ENCODE results near the gene ATF7. TPM values are rescaled to one million over a fixed set of nuclear protein-coding genes. Genes with fewer than 3 reads are reported as not detected.

Gene ATF7
- total and polyA plus RNA-seq, 2 donors (not counting 1 experiment from before 2014, with no cell fraction given): 15.7 to 42.2 TPM

GRCh38 chr12:53564278-53564677 is 61.9 kb downstream of the ATF7 start:
- H3K27ac Mint-ChIP-seq: no peak overlapping the region
- Histone ChIP-seq H4K20me1 (ENCODE audit: control insufficient read depth, insufficient read depth, low read length, poor library complexity, severe bottlenecking) (peaks cover 10% of the 10 kb centered on the region), H3K36me3 (replicated peaks in 1 of 2; ENCODE audit: control extremely low read depth in 1 of 2, control insufficient read depth in 1 of 2, extremely low read depth in 1 of 2, insufficient read depth in 2 of 2, low read length in 1 of 2) (no peaks in the 10 kb centered on the region), H3K9ac (ENCODE audit: low read length) (no peak overlapping the region), H3K27ac (ENCODE audit: low read length in 2 of 2) (no peak overlapping the region), H3K9me3 (ENCODE audit: control extremely low read depth in 1 of 3, control insufficient read depth in 2 of 3, insufficient read depth in 1 of 3, low read length in 2 of 3) (no peaks in the 10 kb centered on the region), H3K4me3 (ENCODE audit: control extremely low read depth in 1 of 5, extremely low read depth in 1 of 5, insufficient read depth in 1 of 5, low read depth in 2 of 5, low read length in 4 of 5) (no peak overlapping the region), H3K4me2 (replicated peaks; ENCODE audit: low read depth, low read length, poor library complexity, severe bottlenecking) (no peak overlapping the region), H3K79me2 (ENCODE audit: control insufficient read depth, insufficient read depth, low read length) (no peaks in the 10 kb centered on the region), H2AFZ (ENCODE audit: insufficient read depth, low read depth, low read length, poor library complexity, severe bottlenecking) (no peak overlapping the region), H3K27me3 (replicated peaks in 1 of 4; ENCODE audit: control extremely low read depth in 1 of 4, control insufficient read depth in 3 of 4, insufficient read depth in 4 of 4, low read length in 3 of 4) (no peaks in the 10 kb centered on the region), H3K4me1 (ENCODE audit: control insufficient read depth in 2 of 2, insufficient read depth in 2 of 2, low read length in 2 of 2) (peaks cover 0 to 9% of the 10 kb centered on the region in 2 donors)
- H3K4me3 Mint-ChIP-seq: no peak overlapping the region
- ChIA-PET POLR2A (no interaction called here), CTCF (interaction anchor here (1.0 kb wide), 1 partner anchor 112 kb away, joined by 4 read pairs; the partner anchor contains the start of gene ATP5MC2)
- TF ChIP-seq EZH2 (IDR thresholded peaks at IDR 0.05; ENCODE audit: borderline replicate concordance, insufficient read depth, low read depth, low read length, poor library complexity, severe bottlenecking) (no peak), CTCF (IDR thresholded peaks at IDR 0.05) (no peak)
- ATAC-seq (ENCODE audit: low read depth) (no peak), DNase-seq (no peak)
- no peaks in the 10 kb centered on the region for H3K9me3 Mint-ChIP-seq (ENCODE audit: insufficient read depth)
- intact Hi-C loops (cut with micrococcal nuclease): no loop called here
- peaks cover 11% of the 10 kb centered on the region for H3K4me1 Mint-ChIP-seq
- 44% methylated on average over 1 of the region's 2 CpGs for WGBS (ENCODE audit: insufficient coverage)
- no peaks in the 10 kb centered on the region for H3K27me3 Mint-ChIP-seq

GRCh38 chr12:53563452-53564028 is 62.6 kb downstream of the ATF7 start:
- no peak overlapping the region for H3K4me2 ChIP-seq (replicated peaks; ENCODE audit: low read depth, low read length, poor library complexity, severe bottlenecking)

More at GRCh38 chr12:53563452-53564028, 62.6 kb downstream of the ATF7 start:
- Histone ChIP-seq H2AFZ (ENCODE audit: insufficient read depth, low read depth, low read length, poor library complexity, severe bottlenecking) (no peak overlapping the region), H3K36me3 (replicated peaks in 1 of 2; ENCODE audit: control extremely low read depth in 1 of 2, control insufficient read depth in 1 of 2, extremely low read depth in 1 of 2, insufficient read depth in 2 of 2, low read length in 1 of 2) (no peaks in the 10 kb centered on the region), H3K9ac (ENCODE audit: low read length) (no peak overlapping the region), H3K4me1 (ENCODE audit: control insufficient read depth in 2 of 2, insufficient read depth in 2 of 2, low read length in 2 of 2) (peaks cover 0 to 9% of the 10 kb centered on the region in 2 donors), H3K9me3 (ENCODE audit: control extremely low read depth in 1 of 3, control insufficient read depth in 2 of 3, insufficient read depth in 1 of 3, low read length in 2 of 3) (no peaks in the 10 kb centered on the region), H4K20me1 (ENCODE audit: control insufficient read depth, insufficient read depth, low read length, poor library complexity, severe bottlenecking) (peaks cover 10% of the 10 kb centered on the region), H3K27me3 (replicated peaks in 1 of 4; ENCODE audit: control extremely low read depth in 1 of 4, control insufficient read depth in 3 of 4, insufficient read depth in 4 of 4, low read length in 3 of 4) (no peaks in the 10 kb centered on the region), H3K27ac (ENCODE audit: low read length in 2 of 2) (no peak overlapping the region), H3K4me3 (ENCODE audit: control extremely low read depth in 1 of 5, extremely low read depth in 1 of 5, insufficient read depth in 1 of 5, low read depth in 2 of 5, low read length in 4 of 5) (no peak overlapping the region), H3K79me2 (ENCODE audit: control insufficient read depth, insufficient read depth, low read length) (no peaks in the 10 kb centered on the region)
- DNase-seq (no peak), ATAC-seq (ENCODE audit: low read depth) (no peak)
- ChIA-PET POLR2A (no interaction called here), CTCF (no interaction called here)
- WGBS (ENCODE audit: insufficient coverage): no CpG with 5 or more reads among the region's 2 CpGs
- Mint-ChIP-seq H3K4me1 (peaks cover 11% of the 10 kb centered on the region), H3K27ac (no peak overlapping the region), H3K4me3 (no peak overlapping the region), H3K27me3 (no peaks in the 10 kb centered on the region), H3K9me3 (ENCODE audit: insufficient read depth) (no peaks in the 10 kb centered on the region)
- intact Hi-C loops (cut with micrococcal nuclease): no loop called here
- TF ChIP-seq CTCF (IDR thresholded peaks at IDR 0.05): no peak
- TF ChIP-seq EZH2 (IDR thresholded peaks at IDR 0.05; ENCODE audit: borderline replicate concordance, insufficient read depth, low read depth, low read length, poor library complexity, severe bottlenecking): no peak

Data from B cell (primary cell).